H9 (cell line): Measurements from ENCODE around the gene CTSE. TPM values are rescaled to one million over a fixed set of nuclear protein-coding genes. Genes with fewer than 3 reads are reported as not detected.

Experiments used
- DNase-seq: peaks from one replicate; pipeline ENCODE4 v3.0.0-alpha.2; 2017
- H2AFZ ChIP-seq: one replicate; pipeline ENCODE4 v1.6.1; 2013; ENCODE audit warnings: mild to moderate bottlenecking, low read length, control low read depth, moderate library complexity
- H2AK5ac ChIP-seq: 2 replicates; pipeline ENCODE4 v1.6.1; 2013; ENCODE audit warnings: low read length, control low read depth, mixed read lengths; ENCODE audit not compliant: insufficient read length
- H2BK120ac ChIP-seq: one replicate; pipeline ENCODE4 v1.6.1; 2013; ENCODE audit warnings: low read depth, mild to moderate bottlenecking, low read length, control low read depth, inconsistent platforms; ENCODE audit not compliant: poor library complexity, severe bottlenecking
- H2BK12ac ChIP-seq: 2 replicates; pipeline ENCODE4 v1.6.1; 2013; ENCODE audit warnings: low read length, control low read depth, mixed read lengths, low read depth; ENCODE audit not compliant: insufficient read length
- H2BK15ac ChIP-seq: 2 replicates; pipeline ENCODE4 v1.6.1; 2013; ENCODE audit warnings: low read depth, low read length, control low read depth
- H2BK20ac ChIP-seq: one replicate; pipeline ENCODE4 v1.6.1; 2013; ENCODE audit warnings: low read depth, mild to moderate bottlenecking, low read length, control low read depth, inconsistent platforms; ENCODE audit not compliant: poor library complexity, severe bottlenecking
- H2BK5ac ChIP-seq: 2 replicates; pipeline ENCODE4 v1.6.1; 2013; ENCODE audit warnings: low read length, control low read depth, mixed read lengths; ENCODE audit not compliant: insufficient read length
- H3K14ac ChIP-seq: 2 replicates; pipeline ENCODE4 v1.6.1; 2013; ENCODE audit warnings: low read length, control low read depth; ENCODE audit not compliant: insufficient read depth
- H3K18ac ChIP-seq: 2 replicates; pipeline ENCODE4 v1.6.1; 2013; ENCODE audit warnings: low read depth, mild to moderate bottlenecking, mixed read lengths, low read length, control low read depth; ENCODE audit not compliant: insufficient read length
- H3K23ac ChIP-seq: 2 replicates; pipeline ENCODE4 v1.6.1; 2013; ENCODE audit warnings: low read length, control low read depth, mixed read lengths, low read depth; ENCODE audit not compliant: insufficient read length
- H3K23me2 ChIP-seq: 2 replicates; pipeline ENCODE4 v1.6.1; 2013; ENCODE audit warnings: low read depth, mild to moderate bottlenecking, mixed read lengths, low read length, control low read depth; ENCODE audit not compliant: insufficient read length, poor library complexity, severe bottlenecking
- H3K27ac ChIP-seq: 2 replicates; pipeline ENCODE4 v1.5.1; 2013; ENCODE audit warnings: low read length, control low read depth, mixed read lengths, low read depth; ENCODE audit not compliant: insufficient read length
- H3K27me3 ChIP-seq: 2 replicates; pipeline ENCODE4 v1.6.1; 2013; ENCODE audit warnings: low read length, control low read depth, inconsistent platforms; ENCODE audit not compliant: insufficient read depth
- H3K4ac ChIP-seq: 2 replicates; pipeline ENCODE4 v1.6.1; 2013; ENCODE audit warnings: low read depth, mild to moderate bottlenecking, control low read depth, inconsistent platforms, low read length, moderate library complexity
- H3K4me1 ChIP-seq: 2 replicates; pipeline ENCODE4 v1.6.1; 2013; ENCODE audit warnings: low read length, control low read depth, inconsistent platforms; ENCODE audit not compliant: insufficient read depth
- H3K4me2 ChIP-seq: 2 replicates; pipeline ENCODE4 v1.6.1; 2013; ENCODE audit warnings: low read length, control low read depth, mixed read lengths; ENCODE audit not compliant: insufficient read length, insufficient read depth
- H3K56ac ChIP-seq: 2 replicates; pipeline ENCODE4 v1.6.1; 2013; ENCODE audit warnings: low read depth, mild to moderate bottlenecking, mixed read lengths, low read length, control low read depth; ENCODE audit not compliant: insufficient read length
- H3K79me1 ChIP-seq: 2 replicates; pipeline ENCODE4 v1.6.1; 2013; ENCODE audit warnings: low read depth, mild to moderate bottlenecking, moderate library complexity, low read length, control low read depth, inconsistent platforms; ENCODE audit not compliant: insufficient read depth, poor library complexity, severe bottlenecking
- H3K79me2 ChIP-seq: 2 replicates; pipeline ENCODE4 v1.6.1; 2013; ENCODE audit warnings: low read length, control low read depth, inconsistent platforms; ENCODE audit not compliant: insufficient read depth
- H3K9ac ChIP-seq: 2 replicates; pipeline ENCODE4 v1.6.1; 2013; ENCODE audit warnings: low read length, control low read depth, mixed read lengths; ENCODE audit not compliant: insufficient read length; ENCODE audit errors: extremely low read depth
- H3K9me3 ChIP-seq: one replicate; pipeline ENCODE4 v1.6.1; 2013; ENCODE audit warnings: low read depth, low read length, inconsistent platforms; ENCODE audit not compliant: control insufficient read depth
- H3T11ph ChIP-seq: one replicate; pipeline ENCODE4 v1.6.1; 2013; ENCODE audit warnings: mild to moderate bottlenecking, low read length, control low read depth, inconsistent platforms
- H4K20me1 ChIP-seq: one replicate; pipeline ENCODE4 v1.6.1; 2013; ENCODE audit not compliant: control insufficient read depth, insufficient read length, insufficient read depth
- H4K5ac ChIP-seq: 2 replicates; pipeline ENCODE4 v1.6.1; 2013; ENCODE audit warnings: low read depth, mild to moderate bottlenecking, mixed read lengths, low read length, control low read depth; ENCODE audit not compliant: insufficient read length
- H4K8ac ChIP-seq: replicated peaks from 2 replicates; pipeline ENCODE4 v1.6.1; 2013; ENCODE audit warnings: low read length, control low read depth, mixed read lengths, low read depth; ENCODE audit not compliant: insufficient read length
- H4K91ac ChIP-seq: 2 replicates; pipeline ENCODE4 v1.6.1; 2013; ENCODE audit warnings: low read depth, mild to moderate bottlenecking, moderate library complexity, mixed read lengths, low read length, control low read depth; ENCODE audit not compliant: insufficient read length
- H3K27ac Mint-ChIP-seq, 3 experiments: 2 replicates in 2 of 3; 3 replicates in 1 of 3; pipeline ENCODE4 v1.8.0; 2020 to 2021; ENCODE audit warnings: mixed read lengths in 3 of 3, mild to moderate bottlenecking in 1 of 3, moderate library complexity in 1 of 3
- H3K27me3 Mint-ChIP-seq: 2 replicates; pipeline ENCODE4 v1.8.0; 2021; ENCODE audit warnings: low read depth, mild to moderate bottlenecking, moderate library complexity, mixed read lengths
- H3K36me3 Mint-ChIP-seq, 3 experiments: 2 replicates in 2 of 3; 3 replicates in 1 of 3; pipeline ENCODE4 v1.8.0; 2020 to 2021; ENCODE audit warnings: low read depth in 3 of 3, mixed read lengths in 3 of 3; ENCODE audit not compliant: insufficient read depth in 1 of 3
- H3K4me1 Mint-ChIP-seq, 2 experiments: 2 replicates each; pipeline ENCODE4 v1.8.0; 2020; ENCODE audit warnings: mixed read lengths in 2 of 2
- H3K4me3 Mint-ChIP-seq, 2 experiments: 2 replicates in 1 of 2; 3 replicates in 1 of 2; pipeline ENCODE4 v1.8.0; 2020 to 2021; ENCODE audit warnings: mild to moderate bottlenecking in 2 of 2, mixed read lengths in 2 of 2, moderate library complexity in 1 of 2
- H3K9me3 Mint-ChIP-seq, 2 experiments: 2 replicates in 1 of 2; 3 replicates in 1 of 2; pipeline ENCODE4 v1.8.0; 2020; ENCODE audit warnings: mild to moderate bottlenecking in 2 of 2, mixed read lengths in 2 of 2, moderate library complexity in 1 of 2
- WGBS: extraction: QIAGEN DNeasy Blood & Tissue Kit; methylation state at CpG from one replicate; pipeline ENCODE4 v1.1.7; 2013; ENCODE audit warnings: missing lambda C conversion rate, low lambda C conversion rate, mixed read lengths; ENCODE audit not compliant: insufficient read length; ENCODE audit errors: extremely low coverage; 5-methylcytosine and 5-hydroxymethylcytosine counted together
- total RNA-seq: library from RNA; stranded (reverse); gene quantifications from 2 replicates; pipeline ENCODE4 v1.2.1, GENCODE V29; 2021
- TF ChIP-seq, protein P1 (sequence below): fragments of 200-600 bp; sonication (generic); conservative IDR thresholded peaks from 3 replicates; pipeline ENCODE4 v1.8.0; 2021; ENCODE audit warnings: antibody characterized with exemption, mild to moderate bottlenecking

CTSE gene
- total RNA-seq, 1 experiment from 2014 or later = not detected

DNA sequence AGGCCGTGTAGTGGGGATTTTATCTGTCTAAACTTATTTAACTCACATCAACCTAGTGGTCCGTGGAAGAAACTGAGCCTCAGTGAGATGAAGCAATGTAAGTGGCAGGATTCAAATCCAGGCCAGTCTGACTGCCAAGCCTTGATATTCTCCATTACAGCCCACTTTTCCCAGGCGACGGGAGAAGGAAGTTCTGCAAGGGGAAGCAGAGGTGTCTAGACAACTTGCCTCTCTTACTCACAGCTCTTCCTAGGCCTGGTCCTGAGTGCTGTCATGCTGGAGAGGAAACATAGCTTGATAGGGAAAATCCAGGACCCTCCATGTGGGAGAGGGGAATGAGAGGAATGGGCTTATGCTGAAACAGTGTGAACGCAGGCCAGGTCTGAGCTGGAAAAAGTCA lies 9.1 kb downstream of the CTSE start:
- Histone ChIP-seq H2BK20ac (no peak overlapping the region), H3K56ac (no peak overlapping the region), H3K27me3 (no peaks in the 10 kb centered on the region), H3K23ac (no peak overlapping the region), H4K91ac (no peak overlapping the region), H3T11ph (no peak overlapping the region), H4K5ac (no peak overlapping the region), H3K23me2 (no peaks in the 10 kb centered on the region), H4K20me1 (no peaks in the 10 kb centered on the region), H2AFZ (no peak overlapping the region), H3K14ac (no peak overlapping the region), H3K4ac (no peak overlapping the region), H3K27ac (no peak overlapping the region), H3K79me2 (no peaks in the 10 kb centered on the region), H2BK15ac (no peak overlapping the region), H3K79me1 (no peaks in the 10 kb centered on the region), H2BK12ac (no peak overlapping the region), H3K18ac (no peak overlapping the region), H4K8ac (no peak overlapping the region), H3K9ac (no peak overlapping the region), H2BK120ac (no peak overlapping the region), H3K4me2 (no peak overlapping the region), H3K9me3 (no peaks in the 10 kb centered on the region), H3K4me1 (no peaks in the 10 kb centered on the region), H2AK5ac (no peak overlapping the region), H2BK5ac (no peak overlapping the region)
- no peak overlapping the region; a peak in 1 of 7 replicates for H3K27ac Mint-ChIP-seq
- H3K4me1 Mint-ChIP-seq = peaks cover 4 to 7% of the 10 kb centered on the region in 2 experiments
- no peaks in the 10 kb centered on the region; the same call in 1 of the 2 replicates for H3K27me3 Mint-ChIP-seq
- no peak for DNase-seq
- no CpG with 5 or more reads among the region's 5 CpGs for WGBS
- TF ChIP-seq, protein P1, sequence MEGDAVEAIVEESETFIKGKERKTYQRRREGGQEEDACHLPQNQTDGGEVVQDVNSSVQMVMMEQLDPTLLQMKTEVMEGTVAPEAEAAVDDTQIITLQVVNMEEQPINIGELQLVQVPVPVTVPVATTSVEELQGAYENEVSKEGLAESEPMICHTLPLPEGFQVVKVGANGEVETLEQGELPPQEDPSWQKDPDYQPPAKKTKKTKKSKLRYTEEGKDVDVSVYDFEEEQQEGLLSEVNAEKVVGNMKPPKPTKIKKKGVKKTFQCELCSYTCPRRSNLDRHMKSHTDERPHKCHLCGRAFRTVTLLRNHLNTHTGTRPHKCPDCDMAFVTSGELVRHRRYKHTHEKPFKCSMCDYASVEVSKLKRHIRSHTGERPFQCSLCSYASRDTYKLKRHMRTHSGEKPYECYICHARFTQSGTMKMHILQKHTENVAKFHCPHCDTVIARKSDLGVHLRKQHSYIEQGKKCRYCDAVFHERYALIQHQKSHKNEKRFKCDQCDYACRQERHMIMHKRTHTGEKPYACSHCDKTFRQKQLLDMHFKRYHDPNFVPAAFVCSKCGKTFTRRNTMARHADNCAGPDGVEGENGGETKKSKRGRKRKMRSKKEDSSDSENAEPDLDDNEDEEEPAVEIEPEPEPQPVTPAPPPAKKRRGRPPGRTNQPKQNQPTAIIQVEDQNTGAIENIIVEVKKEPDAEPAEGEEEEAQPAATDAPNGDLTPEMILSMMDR = no peak
- H3K4me3 Mint-ChIP-seq = no peak overlapping the region
- peaks cover 0 to 3% of the 10 kb centered on the region in 2 experiments; a peak in 1 of 5 replicates for H3K9me3 Mint-ChIP-seq
- H3K36me3 Mint-ChIP-seq = 0 out of 7 replicates have a peak, but pooled peaks cover 0 to 4% (median 0%) of the 10 kb centered on the region in 3 experiments
